Lower leg skin (tissue), 3 donors: ENCODE measurements around the gene NRAS.

ENCODE experiments used
- POLR2A ChIP-seq, 2 donors: fragments of 450-650 bp; IDR thresholded peaks; one replicate each; pipeline ENCODE4 v1.6.1; 2016 to 2017; ENCODE audit warnings: antibody characterized with exemption in 2 of 2, mild to moderate bottlenecking in 1 of 2, moderate library complexity in 1 of 2
- TF ChIP-seq, protein P1 (sequence below), 3 donors: fragments of 450-650 bp; IDR thresholded peaks; one replicate each; pipeline ENCODE4 v1.5.1; 2016; ENCODE audit warnings: antibody characterized with exemption in 3 of 3, mild to moderate bottlenecking in 3 of 3, moderate library complexity in 2 of 3

DNA sequence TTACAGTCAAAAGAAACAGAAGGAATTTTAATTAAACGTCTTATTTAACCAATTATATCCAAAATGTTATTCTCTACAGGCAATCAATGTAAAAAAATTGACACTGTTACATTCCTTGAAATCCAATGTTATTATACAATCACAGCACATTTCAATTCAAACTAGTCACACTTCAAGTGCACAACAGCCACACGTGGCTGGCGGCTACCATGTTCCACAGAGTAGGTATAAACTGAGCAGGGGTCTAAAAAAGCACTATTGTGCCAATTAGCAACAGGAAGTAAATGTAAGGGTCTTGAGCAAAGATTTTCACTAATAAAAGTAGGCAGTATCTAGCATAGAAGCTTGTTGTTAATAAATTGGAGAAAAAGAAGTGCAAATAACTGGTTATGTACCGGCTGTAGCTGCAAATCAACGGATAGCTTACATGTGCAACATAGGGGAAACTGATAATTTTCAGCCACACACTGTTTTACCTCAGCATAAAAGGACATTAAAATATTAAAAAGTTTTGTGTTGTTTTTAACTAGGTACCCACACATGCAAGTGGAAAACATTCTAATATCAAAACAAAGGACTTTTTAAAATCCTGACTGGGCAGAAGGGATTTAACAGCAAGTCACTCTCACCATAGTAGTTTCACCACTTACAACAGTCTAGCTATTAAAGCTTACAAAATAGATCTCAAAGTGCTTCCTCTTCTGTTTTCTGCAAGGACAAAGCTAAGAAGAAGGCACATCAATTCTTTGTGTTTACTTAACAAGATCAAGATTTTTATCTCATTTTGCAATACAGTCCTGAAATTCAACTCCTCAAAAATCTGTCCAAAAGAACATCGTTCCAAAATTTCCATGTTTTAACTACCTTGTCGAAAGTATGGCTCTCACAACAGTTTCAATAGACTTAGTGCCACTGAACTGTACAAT, 38.7 kb upstream of the NRAS start:
- TF ChIP-seq, protein P1, sequence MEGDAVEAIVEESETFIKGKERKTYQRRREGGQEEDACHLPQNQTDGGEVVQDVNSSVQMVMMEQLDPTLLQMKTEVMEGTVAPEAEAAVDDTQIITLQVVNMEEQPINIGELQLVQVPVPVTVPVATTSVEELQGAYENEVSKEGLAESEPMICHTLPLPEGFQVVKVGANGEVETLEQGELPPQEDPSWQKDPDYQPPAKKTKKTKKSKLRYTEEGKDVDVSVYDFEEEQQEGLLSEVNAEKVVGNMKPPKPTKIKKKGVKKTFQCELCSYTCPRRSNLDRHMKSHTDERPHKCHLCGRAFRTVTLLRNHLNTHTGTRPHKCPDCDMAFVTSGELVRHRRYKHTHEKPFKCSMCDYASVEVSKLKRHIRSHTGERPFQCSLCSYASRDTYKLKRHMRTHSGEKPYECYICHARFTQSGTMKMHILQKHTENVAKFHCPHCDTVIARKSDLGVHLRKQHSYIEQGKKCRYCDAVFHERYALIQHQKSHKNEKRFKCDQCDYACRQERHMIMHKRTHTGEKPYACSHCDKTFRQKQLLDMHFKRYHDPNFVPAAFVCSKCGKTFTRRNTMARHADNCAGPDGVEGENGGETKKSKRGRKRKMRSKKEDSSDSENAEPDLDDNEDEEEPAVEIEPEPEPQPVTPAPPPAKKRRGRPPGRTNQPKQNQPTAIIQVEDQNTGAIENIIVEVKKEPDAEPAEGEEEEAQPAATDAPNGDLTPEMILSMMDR (IDR thresholded peaks at IDR 0.05), result no peak
- no peak for TF ChIP-seq POLR2A (IDR thresholded peaks at IDR 0.05)
